IPS-18a (cell line): ENCODE measurements around the gene SIK3.
"Not testable (repeated sequence)": the region's sequence is repeated elsewhere in the genome, so short reads cannot be mapped to it uniquely, and the experiment has no call there.

ENCODE experiments used
- H3K27ac ChIP-seq: one replicate; pipeline ENCODE4 v1.5.1; 2013; ENCODE audit warnings: low read length
- H3K27me3 ChIP-seq: one replicate; pipeline ENCODE4 v1.6.1; 2013; ENCODE audit warnings: mild to moderate bottlenecking, low read length; ENCODE audit not compliant: control insufficient read depth, insufficient read depth
- H3K36me3 ChIP-seq: one replicate; pipeline ENCODE4 v1.6.1; 2013; ENCODE audit warnings: low read depth, low read length; ENCODE audit not compliant: control insufficient read depth
- H3K4me1 ChIP-seq: one replicate; pipeline ENCODE4 v1.6.1; 2013; ENCODE audit warnings: low read depth, low read length; ENCODE audit not compliant: control insufficient read depth
- H3K4me3 ChIP-seq: one replicate; pipeline ENCODE4 v1.5.1; 2013; ENCODE audit warnings: low read length
- H3K9ac ChIP-seq: one replicate; pipeline ENCODE4 v1.6.1; 2013; ENCODE audit warnings: mild to moderate bottlenecking, low read length, moderate library complexity
- H3K9me3 ChIP-seq: one replicate; pipeline ENCODE4 v1.6.1; 2013; ENCODE audit warnings: low read depth, low read length; ENCODE audit not compliant: control insufficient read depth

Gene SIK3

GRCh38 chr11:117130396-117130795 lies 32.2 kb upstream of the SIK3 start:
- not testable (repeated sequence) for H3K4me3 ChIP-seq, H3K4me1 ChIP-seq, H3K9ac ChIP-seq, H3K27me3 ChIP-seq, H3K9me3 ChIP-seq, H3K27ac ChIP-seq, H3K36me3 ChIP-seq

GRCh38 chr11:117128289-117128688 lies 30.1 kb upstream of the SIK3 start:
- Histone ChIP-seq H3K9me3 (no peaks in the 10 kb centered on the region), H3K4me3 (no peak overlapping the region), H3K27ac (no peak overlapping the region), H3K27me3 (no peaks in the 10 kb centered on the region), H3K36me3 (no peaks in the 10 kb centered on the region), H3K4me1 (no peaks in the 10 kb centered on the region), H3K9ac (no peak overlapping the region)

- Histone ChIP-seq H3K27ac (no peak overlapping the region), H3K4me3 (no peak overlapping the region), H3K9me3 (no peaks in the 10 kb centered on the region), H3K27me3 (no peaks in the 10 kb centered on the region), H3K9ac (no peak overlapping the region), H3K4me1 (no peaks in the 10 kb centered on the region), H3K36me3 (no peaks in the 10 kb centered on the region)
Measured at GRCh38 chr11:117127171-117127901, 29.1 kb upstream of the SIK3 start.

GRCh38 chr11:117126223-117126965 lies 28.2 kb upstream of the SIK3 start:
- H3K9me3 ChIP-seq = no peaks in the 10 kb centered on the region
- no peaks in the 10 kb centered on the region for H3K4me1 ChIP-seq
- H3K36me3 ChIP-seq = no peaks in the 10 kb centered on the region
- H3K9ac ChIP-seq = no peak overlapping the region
- H3K27ac ChIP-seq = no peak overlapping the region
- H3K27me3 ChIP-seq = no peaks in the 10 kb centered on the region
- H3K4me3 ChIP-seq = no peak overlapping the region

- Histone ChIP-seq H3K9me3 (no peaks in the 10 kb centered on the region), H3K4me1 (no peaks in the 10 kb centered on the region), H3K27ac (no peak overlapping the region), H3K4me3 (no peak overlapping the region), H3K27me3 (no peaks in the 10 kb centered on the region), H3K9ac (no peak overlapping the region), H3K36me3 (no peaks in the 10 kb centered on the region)
Measured at GRCh38 chr11:117122556-117122955, 24.3 kb upstream of the SIK3 start.

- no peak overlapping the region for H3K4me3 ChIP-seq
- no peaks in the 10 kb centered on the region for H3K36me3 ChIP-seq
- no peaks in the 10 kb centered on the region for H3K27me3 ChIP-seq
- H3K27ac ChIP-seq = no peak overlapping the region
- H3K9me3 ChIP-seq = no peaks in the 10 kb centered on the region
- no peaks in the 10 kb centered on the region for H3K4me1 ChIP-seq
- H3K9ac ChIP-seq = no peak overlapping the region
Measured at GRCh38 chr11:117121176-117121575, 22.9 kb upstream of the SIK3 start.

- Histone ChIP-seq H3K4me3 (no peak overlapping the region), H3K27ac (no peak overlapping the region), H3K9me3 (no peaks in the 10 kb centered on the region), H3K27me3 (no peaks in the 10 kb centered on the region), H3K36me3 (no peaks in the 10 kb centered on the region), H3K4me1 (no peaks in the 10 kb centered on the region), H3K9ac (no peak overlapping the region)
Measured at GRCh38 chr11:117117681-117118080, 19.5 kb upstream of the SIK3 start.

- H3K9me3 ChIP-seq, H3K27me3 ChIP-seq, H3K4me1 ChIP-seq, H3K36me3 ChIP-seq, H3K9ac ChIP-seq, H3K27ac ChIP-seq, H3K4me3 ChIP-seq: not testable (repeated sequence)
Measured at GRCh38 chr11:117112939-117113338, 14.7 kb upstream of the SIK3 start.

- H3K27ac ChIP-seq, H3K36me3 ChIP-seq, H3K4me1 ChIP-seq, H3K9me3 ChIP-seq, H3K9ac ChIP-seq, H3K4me3 ChIP-seq, H3K27me3 ChIP-seq: not testable (repeated sequence)
Measured at GRCh38 chr11:117112497-117112896, 14.3 kb upstream of the SIK3 start.

GRCh38 chr11:117110294-117110950 lies 12.2 kb upstream of the SIK3 start:
- Histone ChIP-seq H3K36me3 (no peaks in the 10 kb centered on the region), H3K27me3 (no peaks in the 10 kb centered on the region), H3K27ac (no peak overlapping the region), H3K4me1 (no peaks in the 10 kb centered on the region), H3K9me3 (no peaks in the 10 kb centered on the region), H3K9ac (no peak overlapping the region), H3K4me3 (no peak overlapping the region)

- Histone ChIP-seq H3K27ac (no peak overlapping the region), H3K27me3 (no peaks in the 10 kb centered on the region), H3K4me3 (no peak overlapping the region), H3K9me3 (no peaks in the 10 kb centered on the region), H3K4me1 (no peaks in the 10 kb centered on the region), H3K9ac (no peak overlapping the region), H3K36me3 (no peaks in the 10 kb centered on the region)
Measured at GRCh38 chr11:117107701-117108590, 9.7 kb upstream of the SIK3 start.
